Measurements from ENCODE around the gene HAO2.
"Not testable (repeated sequence)": the region's sequence is repeated elsewhere in the genome, so short reads cannot be mapped to it uniquely, and the experiment has no call there.

Gene HAO2

GRCh38 chr1:119347858-119348257 lies 20.7 kb upstream of the HAO2 start:
- no peak for DNase-seq

GRCh38 chr1:119348941-119349340 lies 19.6 kb upstream of the HAO2 start:
- no peak for DNase-seq

GRCh38 chr1:119350866-119351265 lies 17.7 kb upstream of the HAO2 start:
- not testable (repeated sequence) for DNase-seq

GRCh38 chr1:119351997-119352396 lies 16.6 kb upstream of the HAO2 start:
- DNase-seq: no peak

GRCh38 chr1:119353836-119354235 lies 14.7 kb upstream of the HAO2 start:
- DNase-seq: no peak

- no peak for DNase-seq
These were observed 9.9 kb upstream of the HAO2 start for GRCh38 chr1:119358636-119359035.

GRCh38 chr1:119359730-119360129 lies 8.9 kb upstream of the HAO2 start:
- no peak for DNase-seq

GRCh38 chr1:119361205-119361604 lies 7.4 kb upstream of the HAO2 start:
- DNase-seq: no peak

GRCh38 chr1:119361620-119362344 lies 6.8 kb upstream of the HAO2 start:
- DNase-seq: no peak

GRCh38 chr1:119363162-119363561 lies 5.4 kb upstream of the HAO2 start:
- no peak for DNase-seq

- DNase-seq: no peak
These were observed 3.9 kb upstream of the HAO2 start for GRCh38 chr1:119364640-119365039.

GRCh38 chr1:119366424-119366823 lies 2.2 kb upstream of the HAO2 start:
- DNase-seq: no peak

GRCh38 chr1:119367432-119368124 lies 1.0 kb upstream of the HAO2 start:
- DNase-seq: no peak

GRCh38 chr1:119370748-119371147 lies 2.2 kb downstream of the HAO2 start:
- no peak for DNase-seq

GRCh38 chr1:119371815-119372214 lies 3.2 kb downstream of the HAO2 start:
- no peak for DNase-seq

GRCh38 chr1:119372503-119373086 lies 4.0 kb downstream of the HAO2 start:
- DNase-seq: no peak

- no peak for DNase-seq
These were observed 4.9 kb downstream of the HAO2 start for GRCh38 chr1:119373465-119373864.

GRCh38 chr1:119374208-119374874 lies 5.8 kb downstream of the HAO2 start:
- no peak for DNase-seq

- no peak for DNase-seq
These were observed 6.8 kb downstream of the HAO2 start for GRCh38 chr1:119375366-119375765.

- DNase-seq: no peak
These were observed 8.0 kb downstream of the HAO2 start for GRCh38 chr1:119376594-119376993.

GRCh38 chr1:119377594-119377993 lies 9.0 kb downstream of the HAO2 start:
- DNase-seq: not testable (repeated sequence)

GRCh38 chr1:119379117-119379516 lies 10.5 kb downstream of the HAO2 start:
- DNase-seq: no peak

- DNase-seq: no peak
These were observed 11.7 kb downstream of the HAO2 start for GRCh38 chr1:119380304-119380703.

Measured in stimulated activated CD4-positive, alpha-beta T cell treated with anti-CD3 and anti-CD28 coated beads, Interleukin-4, amount 100 ng/mL, for 24 hours (primary cell).